Thyroid gland (tissue), 4 donors: ENCODE data around the gene PCNA.
A peak's percentile ranks its signal among the peaks of the same experiment; 100 is the strongest.

Experiments
- CTCF ChIP-seq, 6 experiments: fragments of 200-600 bp in 3 of 6; fragments of 450-650 bp in 3 of 6; sonication (generic) in 3 of 6; IDR thresholded peaks; one replicate each; pipeline ENCODE4 v1.5.1; 2016 to 2019; ENCODE audit warnings: antibody characterized with exemption in 6 of 6, mild to moderate bottlenecking in 2 of 6, inconsistent platforms in 1 of 6, moderate library complexity in 1 of 6
- POLR2A ChIP-seq, 2 donors: fragments of 450-650 bp; IDR thresholded peaks; one replicate each; pipeline ENCODE4 v1.6.1; 2017; ENCODE audit warnings: antibody characterized with exemption in 2 of 2, mild to moderate bottlenecking in 2 of 2, moderate library complexity in 1 of 2

- peak in 1 of 6 experiments; percentile 9 for TF ChIP-seq CTCF (IDR thresholded peaks at IDR 0.05)
- peak in 1 of 2 donors; percentile 96 for TF ChIP-seq POLR2A (IDR thresholded peaks at IDR 0.05)
Observed at GRCh38 chr20:5119435-5120184, at the start of gene PCNA.
